SK-N-SH (cell line): ENCODE results near the gene CASP12.

Experiments
- CTCF ChIP-seq: fragments of 200-600 bp; sonication (generic); IDR thresholded peaks from 2 replicates; pipeline ENCODE4 v1.6.1; 2017; ENCODE audit warnings: antibody characterized with exemption, mild to moderate bottlenecking, moderate library complexity
- EP300 ChIP-seq, 2 experiments: IDR thresholded peaks; 2 replicates each; pipeline versions ENCODE4 v1.4.0 to v1.6.1; 2012; ENCODE audit warnings: borderline replicate concordance in 1 of 2, low read depth in 1 of 2, low read length in 1 of 2
- EZH2phosphoT487 ChIP-seq: fragments of 200-600 bp; sonication (generic); IDR thresholded peaks from 2 replicates; pipeline ENCODE4 v1.6.1; 2017; ENCODE audit warnings: low read depth, mixed run types, mild to moderate bottlenecking, antibody characterized with exemption, moderate library complexity, borderline replicate concordance
- GABPA ChIP-seq: IDR thresholded peaks from 2 replicates; pipeline ENCODE4 v1.4.0; 2012; ENCODE audit warnings: low read depth, mild to moderate bottlenecking
- NFIC ChIP-seq: IDR thresholded peaks from 2 replicates; pipeline ENCODE4 v1.4.0; 2012; ENCODE audit warnings: borderline replicate concordance
- PBX3 ChIP-seq: IDR thresholded peaks from 2 replicates; pipeline ENCODE4; 2012
- POLR2AphosphoS5 ChIP-seq: IDR thresholded peaks from 2 replicates; pipeline ENCODE4 v1.6.1; 2012; ENCODE audit warnings: low read depth, low read length
- RAD21 ChIP-seq: IDR thresholded peaks from 2 replicates; pipeline ENCODE4 v1.6.1; 2012; ENCODE audit warnings: mild to moderate bottlenecking, low read length
- RFX5 ChIP-seq: IDR thresholded peaks from 2 replicates; pipeline ENCODE4 v1.6.1; 2012; ENCODE audit warnings: mild to moderate bottlenecking, improper control_type of control experiment, low read length
- SIN3A ChIP-seq: IDR thresholded peaks from 2 replicates; pipeline ENCODE4 v1.6.1; 2012; ENCODE audit warnings: low read depth, mild to moderate bottlenecking, low read length, moderate library complexity, borderline replicate concordance
- SMC3 ChIP-seq: IDR thresholded peaks from 2 replicates; pipeline ENCODE4 v1.6.1; 2012; ENCODE audit warnings: low read depth, low read length, improper control_type of control experiment
- USF2 ChIP-seq: fragments of 150-350 bp; IDR thresholded peaks from 2 replicates; pipeline ENCODE4 v1.6.1; 2017; ENCODE audit warnings: antibody characterized with exemption, low read length, low read depth, borderline replicate concordance

- TF ChIP-seq CTCF (no peak), PBX3 (no peak), USF2 (no peak), EP300 (IDR thresholded peaks at IDR 0.05; ENCODE audit: borderline replicate concordance in 1 of 2, low read depth in 1 of 2, low read length in 1 of 2) (no peak), RAD21 (no peak), SIN3A (no peak), RFX5 (no peak), POLR2AphosphoS5 (no peak), NFIC (no peak), GABPA (no peak), SMC3 (no peak), EZH2phosphoT487 (no peak)
Observed at GRCh38 chr11:104899226-104899625, 966 bp upstream of the CASP12 start.
